BJ (cell line): ENCODE measurements around the gene L2HGDH. TPM values are rescaled to one million over a fixed set of nuclear protein-coding genes. Genes with fewer than 3 reads are reported as not detected.

Experiments used
- CTCF ChIA-PET: fragments of 350-600 bp; formaldehyde crosslinking; extraction: SDS; loops from one replicate; lab custom pipeline; 2021; ENCODE audit warnings: antibody characterized with exemption, inconsistent platforms; lab: Yijun Ruan, JAX
- POLR2A ChIA-PET: fragments of 300-600 bp; sonication (Branson Sonifier 250); formaldehyde crosslinking; extraction: SDS; loops from one replicate; lab custom pipeline; 2021; ENCODE audit warnings: antibody characterized with exemption; lab: Charles Lee
- DNase-seq: peaks from one replicate; pipeline ENCODE4 v3.0.0-alpha.2; 2011; ENCODE audit warnings: low read depth
- H3K27me3 ChIP-seq: 2 replicates; pipeline ENCODE4 v1.6.0; 2011; ENCODE audit warnings: low read length; ENCODE audit not compliant: control insufficient read depth, insufficient read depth
- H3K36me3 ChIP-seq: 2 replicates; pipeline ENCODE4 v1.5.1; 2011; ENCODE audit warnings: low read length; ENCODE audit not compliant: control insufficient read depth, insufficient read depth
- H3K4me3 ChIP-seq: 2 replicates; pipeline ENCODE4 v1.5.1; 2011; ENCODE audit warnings: low read depth, mild to moderate bottlenecking, control low read depth, low read length
- polyA plus RNA-seq: library from polyadenylated mRNA; depleted of rRNA; stranded (reverse); fragments of >200 nt; gene quantifications from 2 replicates; pipeline ENCODE4 v1.2.3, GENCODE V29; 2011
- TF ChIP-seq, protein P1 (sequence below): IDR thresholded peaks from 2 replicates; pipeline ENCODE4 v1.5.1; 2011; ENCODE audit warnings: low read depth, mild to moderate bottlenecking, control low read depth, inconsistent platforms, low read length, moderate library complexity; ENCODE audit not compliant: insufficient read depth

The L2HGDH gene
- polyA plus RNA-seq, 1 experiment: 2.3 TPM

DNA sequence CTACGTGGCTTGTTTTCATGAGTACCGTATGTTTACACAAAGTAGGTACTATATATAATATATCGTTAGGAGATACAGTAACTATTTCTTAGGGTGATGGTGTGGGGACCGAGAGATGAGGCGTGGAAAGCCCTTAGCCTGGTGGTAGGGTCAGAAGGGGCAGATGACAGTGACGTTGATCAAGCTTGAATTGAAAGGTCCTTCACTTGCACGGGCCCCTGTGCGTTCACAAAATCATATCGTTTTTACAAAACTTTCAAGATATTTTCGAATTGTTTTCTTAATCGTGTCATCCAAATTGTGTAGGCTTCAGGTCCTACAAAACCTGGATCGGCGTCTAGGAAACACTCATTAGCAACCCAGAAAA lies 79.8 kb downstream of the L2HGDH start:
- no peaks in the 10 kb centered on the region for H3K27me3 ChIP-seq
- TF ChIP-seq, protein P1, sequence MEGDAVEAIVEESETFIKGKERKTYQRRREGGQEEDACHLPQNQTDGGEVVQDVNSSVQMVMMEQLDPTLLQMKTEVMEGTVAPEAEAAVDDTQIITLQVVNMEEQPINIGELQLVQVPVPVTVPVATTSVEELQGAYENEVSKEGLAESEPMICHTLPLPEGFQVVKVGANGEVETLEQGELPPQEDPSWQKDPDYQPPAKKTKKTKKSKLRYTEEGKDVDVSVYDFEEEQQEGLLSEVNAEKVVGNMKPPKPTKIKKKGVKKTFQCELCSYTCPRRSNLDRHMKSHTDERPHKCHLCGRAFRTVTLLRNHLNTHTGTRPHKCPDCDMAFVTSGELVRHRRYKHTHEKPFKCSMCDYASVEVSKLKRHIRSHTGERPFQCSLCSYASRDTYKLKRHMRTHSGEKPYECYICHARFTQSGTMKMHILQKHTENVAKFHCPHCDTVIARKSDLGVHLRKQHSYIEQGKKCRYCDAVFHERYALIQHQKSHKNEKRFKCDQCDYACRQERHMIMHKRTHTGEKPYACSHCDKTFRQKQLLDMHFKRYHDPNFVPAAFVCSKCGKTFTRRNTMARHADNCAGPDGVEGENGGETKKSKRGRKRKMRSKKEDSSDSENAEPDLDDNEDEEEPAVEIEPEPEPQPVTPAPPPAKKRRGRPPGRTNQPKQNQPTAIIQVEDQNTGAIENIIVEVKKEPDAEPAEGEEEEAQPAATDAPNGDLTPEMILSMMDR: no peak
- ChIA-PET POLR2A (interaction anchor here (0.7 kb wide), 1 partner anchor 164 kb away, joined by 3 read pairs; the partner anchor contains the start of gene CDKL1), CTCF (no interaction called here)
- no peak for DNase-seq
- H3K36me3 ChIP-seq: no peaks in the 10 kb centered on the region; the same call in 1 of the 2 replicates
- peak overlapping the region; percentile 88 for H3K4me3 ChIP-seq

DNA sequence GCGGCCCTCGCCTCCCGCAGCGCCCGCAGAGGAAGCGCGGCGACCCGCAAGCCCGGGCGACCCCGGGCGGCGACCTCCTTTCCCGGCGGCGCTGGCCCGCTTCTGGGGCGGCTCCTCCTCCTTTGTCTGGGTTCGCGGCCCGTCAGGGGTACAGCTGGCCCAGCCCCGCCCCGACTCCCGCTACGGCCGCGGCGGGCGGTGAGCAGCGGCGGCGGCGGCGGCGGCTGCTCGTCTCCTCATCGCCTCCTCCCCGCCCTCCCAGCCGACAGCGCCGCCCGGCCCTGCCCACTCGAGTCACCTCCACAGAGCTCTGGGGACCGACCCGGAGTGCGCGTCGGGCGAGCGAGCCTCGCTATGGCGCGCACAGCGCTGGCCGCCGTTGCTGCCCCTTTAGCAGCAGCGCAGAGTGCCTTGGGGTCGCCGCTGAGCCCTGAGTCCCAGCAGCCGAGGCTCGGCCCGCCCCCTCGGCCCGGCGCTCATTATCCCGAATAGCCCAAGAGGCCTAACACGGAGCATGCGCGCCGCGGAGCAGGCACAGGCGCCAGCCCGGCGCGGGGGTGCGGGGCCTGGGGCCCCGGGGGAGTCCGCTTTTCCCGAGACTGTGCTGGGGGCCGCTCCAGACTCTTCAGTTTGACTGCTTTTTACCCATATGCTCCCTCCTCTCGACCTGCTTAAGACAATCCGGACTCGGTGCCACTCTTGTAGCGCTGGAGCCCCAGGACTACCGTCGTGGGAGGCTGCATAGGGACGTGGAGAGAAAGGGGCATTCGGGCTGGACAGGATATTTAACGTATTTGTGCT lies 80.4 kb downstream of the L2HGDH start, which contains the start of gene SOS2:
TSS of gene SOS2 (minus strand) at position 104 of the 801 bp plus-strand sequence. CDS start 295 bp downstream, outside the sequence.
- ChIA-PET POLR2A (no interaction called here), CTCF (interaction anchor here (0.7 to 1.1 kb wide), 2 partner anchors 115 to 379 kb away, joined by 4 to 5 read pairs; partner anchors contain the start of gene NEMF)
- TF ChIP-seq, protein P1: no peak
- Histone ChIP-seq H3K36me3 (no peaks in the 10 kb centered on the region; the same call in 1 of the 2 replicates), H3K27me3 (no peaks in the 10 kb centered on the region), H3K4me3 (peak within 1 kb of the TSS; percentile 88)
- no peak for DNase-seq

DNA sequence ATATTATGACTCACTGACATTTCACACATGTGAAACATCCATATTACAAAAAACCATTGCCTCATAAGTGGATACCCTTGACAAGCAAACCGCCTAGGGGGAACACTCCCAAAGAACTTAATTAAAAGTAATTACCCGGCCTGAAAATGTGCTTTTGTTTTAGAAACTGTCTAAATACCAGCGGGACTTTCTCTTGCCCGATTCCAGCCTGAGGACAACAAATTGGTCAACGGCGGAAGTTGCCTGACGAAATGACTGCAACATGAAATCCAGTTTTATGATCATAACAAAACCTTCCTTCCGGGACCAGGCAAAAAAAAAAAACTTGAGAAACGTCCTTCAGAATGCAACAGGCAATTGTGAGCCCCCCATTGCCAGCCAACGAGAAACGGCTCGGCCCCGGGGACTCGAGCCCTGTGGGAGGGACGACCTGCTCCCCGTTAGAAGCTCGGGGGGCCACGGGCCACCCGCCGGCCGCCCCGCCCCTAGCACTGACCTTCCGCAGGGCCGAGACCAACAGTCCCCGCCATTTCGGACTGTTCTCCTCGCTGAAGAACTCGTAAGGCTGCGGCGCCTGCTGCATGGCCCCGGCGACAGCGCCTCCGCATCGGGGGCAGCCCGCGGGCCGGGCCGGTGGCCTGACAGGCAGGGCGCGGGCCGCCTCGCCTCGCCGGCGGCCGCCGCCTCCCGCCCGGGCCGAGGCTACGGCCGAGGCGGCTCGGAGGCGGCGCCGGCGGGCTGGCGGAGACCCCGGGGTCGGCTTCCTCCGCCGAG lies 81.1 kb downstream of the L2HGDH start:
- TF ChIP-seq, protein P1: no peak
- H3K36me3 ChIP-seq: no peaks in the 10 kb centered on the region; the same call in 1 of the 2 replicates
- POLR2A ChIA-PET: no interaction called here
- CTCF ChIA-PET: interaction anchor here (0.7 to 1.1 kb wide), 2 partner anchors 116 to 378 kb away, joined by 4 to 5 read pairs; partner anchors contain the start of gene NEMF
- DNase-seq: no peak
- H3K27me3 ChIP-seq: no peaks in the 10 kb centered on the region
- H3K4me3 ChIP-seq: peak overlapping the region; percentile 88

DNA sequence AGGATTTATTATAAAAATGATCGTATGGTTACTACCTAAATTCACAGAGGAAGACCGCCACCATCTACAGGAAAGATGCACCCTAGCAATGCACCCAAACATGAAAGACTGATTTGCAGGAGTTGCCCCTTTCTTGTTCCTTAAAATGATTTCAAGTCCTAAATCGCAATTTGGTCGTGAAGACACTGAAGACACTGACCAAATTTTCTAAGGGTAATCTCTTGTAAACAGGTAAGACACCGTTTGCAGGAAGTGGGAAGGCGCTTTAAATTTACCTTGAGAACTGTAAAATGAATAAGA lies 81.7 kb downstream of the L2HGDH start:
- peak overlapping the region; percentile 88 for H3K4me3 ChIP-seq
- POLR2A ChIA-PET: no interaction called here
- CTCF ChIA-PET: no interaction called here
- no peaks in the 10 kb centered on the region; the same call in 1 of the 2 replicates for H3K36me3 ChIP-seq
- no peaks in the 10 kb centered on the region for H3K27me3 ChIP-seq
- no peak for DNase-seq
- TF ChIP-seq, protein P1: no peak

DNA sequence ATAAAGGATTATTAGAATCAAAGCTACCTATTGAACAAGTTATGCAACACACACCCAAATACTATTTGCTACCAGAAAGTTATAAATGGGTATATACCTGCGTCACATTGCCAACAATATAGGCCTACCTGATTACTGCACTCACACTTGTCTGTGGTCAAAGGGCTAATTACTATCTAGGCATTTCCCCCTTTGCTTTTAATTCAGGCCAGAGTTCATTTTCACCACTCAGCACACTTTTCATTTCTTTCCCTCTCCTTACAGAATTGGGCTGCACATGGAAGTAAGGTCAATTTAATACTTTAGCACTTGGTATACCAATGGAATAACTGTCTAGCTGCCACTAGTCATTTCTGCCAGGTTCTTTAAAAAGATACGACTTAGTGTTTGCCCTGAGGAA lies 82.3 kb downstream of the L2HGDH start:
- ChIA-PET CTCF (no interaction called here), POLR2A (no interaction called here)
- H3K4me3 ChIP-seq: peak overlapping the region; percentile 88
- TF ChIP-seq, protein P1: no peak
- no peaks in the 10 kb centered on the region; the same call in 1 of the 2 replicates for H3K36me3 ChIP-seq
- DNase-seq: no peak
- no peaks in the 10 kb centered on the region for H3K27me3 ChIP-seq
